Ectodermal cell (in vitro differentiated cells): ENCODE measurements around the gene OGDHL.

Experiments
- H3K27ac ChIP-seq: 2 replicates; pipeline ENCODE4 v1.7.0; 2013; ENCODE audit warnings: mild to moderate bottlenecking, low read depth, low read length; ENCODE audit not compliant: insufficient read depth, poor library complexity, severe bottlenecking
- H3K27me3 ChIP-seq: 2 replicates; pipeline ENCODE4 v1.7.0; 2013; ENCODE audit warnings: mild to moderate bottlenecking, low read length; ENCODE audit not compliant: insufficient read depth, control insufficient read depth, poor library complexity, severe bottlenecking
- H3K36me3 ChIP-seq: one replicate; pipeline ENCODE4 v1.7.0; 2013; ENCODE audit warnings: low read length; ENCODE audit not compliant: control insufficient read depth, insufficient read depth
- H3K4me1 ChIP-seq: one replicate; pipeline ENCODE4 v1.7.0; 2013; ENCODE audit warnings: low read length; ENCODE audit not compliant: control insufficient read depth, insufficient read depth
- H3K4me3 ChIP-seq: 2 replicates; pipeline ENCODE4 v1.7.0; 2013; ENCODE audit warnings: low read depth, low read length, control low read depth; ENCODE audit not compliant: insufficient read depth
- H3K9me3 ChIP-seq: 2 replicates; pipeline ENCODE4 v1.7.0; 2013; ENCODE audit warnings: mild to moderate bottlenecking, low read length, moderate library complexity; ENCODE audit not compliant: control insufficient read depth
- WGBS, 2 experiments: methylation state at CpG; one replicate each; pipeline ENCODE4 v1.1.7; 2013; ENCODE audit warnings: missing lambda C conversion rate in 2 of 2; 5-methylcytosine and 5-hydroxymethylcytosine counted together

The OGDHL gene

DNA sequence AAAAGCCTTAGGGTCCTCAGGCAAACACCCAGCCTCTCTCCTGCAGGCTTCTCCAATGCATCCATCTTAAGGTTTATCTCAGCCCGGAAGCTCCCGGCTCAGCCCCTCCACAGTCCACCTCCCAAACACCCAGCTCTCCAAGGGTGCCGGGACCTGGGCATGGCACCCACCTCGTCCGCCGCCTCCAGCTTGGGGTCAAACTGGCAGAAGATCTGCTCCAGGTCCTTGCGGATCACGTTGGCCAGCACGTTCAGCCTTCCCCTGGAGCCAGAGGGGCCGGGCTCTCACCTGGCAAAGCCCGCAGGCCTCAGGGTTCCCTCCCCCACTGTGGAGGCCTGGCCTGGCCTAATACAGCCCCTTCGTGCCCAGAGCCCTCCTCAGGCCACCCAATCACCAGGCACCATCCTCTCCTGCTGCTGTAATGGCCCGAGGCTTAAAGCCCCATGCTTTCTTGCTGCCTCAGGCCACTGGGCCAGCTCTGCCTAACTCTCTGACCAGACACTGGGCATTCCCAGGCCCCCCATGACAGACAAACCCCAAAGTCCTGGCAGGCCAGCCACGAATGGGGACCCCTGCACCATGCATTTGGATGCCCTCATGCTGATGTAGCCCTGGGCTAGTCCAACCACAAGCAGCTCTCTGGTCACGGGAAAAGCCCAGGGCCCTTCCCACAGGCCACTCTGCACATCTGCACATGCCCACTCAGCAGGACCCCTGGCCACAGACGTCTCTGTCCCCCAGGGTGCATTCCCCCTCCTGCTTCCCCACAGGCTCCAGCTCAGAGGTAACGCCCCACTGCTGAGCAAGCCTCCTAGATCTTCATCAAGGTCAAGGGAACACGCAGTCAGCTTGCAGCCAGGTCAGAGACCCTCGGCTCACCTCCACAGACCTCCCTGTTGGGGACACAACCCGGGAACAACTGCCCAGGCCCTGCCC is 12.3 kb downstream of the OGDHL start:
- H3K27ac ChIP-seq = no peak overlapping the region
- WGBS, 2 experiments = 88 to 93% methylated on average over 20 of the region's 20 CpGs
- no peaks in the 10 kb centered on the region for H3K4me1 ChIP-seq
- H3K9me3 ChIP-seq = no peaks in the 10 kb centered on the region
- no peak overlapping the region for H3K4me3 ChIP-seq
- H3K36me3 ChIP-seq = no peaks in the 10 kb centered on the region
- H3K27me3 ChIP-seq = no peaks in the 10 kb centered on the region

- Histone ChIP-seq H3K36me3 (no peaks in the 10 kb centered on the region), H3K9me3 (no peaks in the 10 kb centered on the region), H3K27me3 (no peaks in the 10 kb centered on the region), H3K27ac (no peak overlapping the region), H3K4me3 (no peak overlapping the region), H3K4me1 (no peaks in the 10 kb centered on the region)
- WGBS, 2 experiments = 96 to 100% methylated on average over 2 of the region's 2 CpGs
Measured at GRCh38 chr10:49749144-49749543, 13.0 kb downstream of the OGDHL start.

- 88 to 92% methylated on average over 10 of the region's 10 CpGs for WGBS, 2 experiments
- H3K4me3 ChIP-seq = no peak overlapping the region
- H3K27me3 ChIP-seq = no peaks in the 10 kb centered on the region
Measured at GRCh38 chr10:49748006-49748405, 14.1 kb downstream of the OGDHL start.

DNA sequence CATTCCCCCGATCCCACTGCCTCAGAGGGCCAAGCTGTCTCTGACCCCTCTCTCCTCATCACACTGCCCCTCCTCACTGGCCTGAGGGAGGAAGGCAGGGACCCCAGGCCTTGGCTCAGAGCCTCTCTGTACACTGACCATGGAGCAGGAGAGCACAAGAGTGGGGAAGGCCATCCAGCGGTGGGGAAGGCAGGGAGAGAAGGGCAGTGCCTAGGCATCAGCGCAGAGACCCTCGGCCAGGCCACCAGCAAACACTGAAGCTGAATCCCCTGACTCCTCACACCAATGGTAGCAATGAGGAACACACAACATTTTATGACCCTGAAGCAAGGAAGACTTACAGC is 14.8 kb downstream of the OGDHL start:
- Histone ChIP-seq H3K4me1 (no peaks in the 10 kb centered on the region), H3K27ac (no peak overlapping the region), H3K36me3 (no peaks in the 10 kb centered on the region), H3K4me3 (no peak overlapping the region), H3K27me3 (no peaks in the 10 kb centered on the region), H3K9me3 (no peaks in the 10 kb centered on the region)
- WGBS, 2 experiments = 90 to 94% methylated on average over 4 of the region's 4 CpGs

More at GRCh38 chr10:49748006-49748405, 14.1 kb downstream of the OGDHL start:
- H3K27ac ChIP-seq = no peak overlapping the region
- H3K36me3 ChIP-seq = no peaks in the 10 kb centered on the region
- no peaks in the 10 kb centered on the region for H3K4me1 ChIP-seq
- no peaks in the 10 kb centered on the region for H3K9me3 ChIP-seq

GRCh38 chr10:49746626-49747302 is 15.4 kb downstream of the OGDHL start:
- Histone ChIP-seq H3K9me3 (no peaks in the 10 kb centered on the region), H3K4me1 (no peaks in the 10 kb centered on the region), H3K27ac (no peak overlapping the region), H3K36me3 (no peaks in the 10 kb centered on the region), H3K27me3 (no peaks in the 10 kb centered on the region), H3K4me3 (no peak overlapping the region)
- 95 to 96% methylated on average over 20 of the region's 20 CpGs for WGBS, 2 experiments

DNA sequence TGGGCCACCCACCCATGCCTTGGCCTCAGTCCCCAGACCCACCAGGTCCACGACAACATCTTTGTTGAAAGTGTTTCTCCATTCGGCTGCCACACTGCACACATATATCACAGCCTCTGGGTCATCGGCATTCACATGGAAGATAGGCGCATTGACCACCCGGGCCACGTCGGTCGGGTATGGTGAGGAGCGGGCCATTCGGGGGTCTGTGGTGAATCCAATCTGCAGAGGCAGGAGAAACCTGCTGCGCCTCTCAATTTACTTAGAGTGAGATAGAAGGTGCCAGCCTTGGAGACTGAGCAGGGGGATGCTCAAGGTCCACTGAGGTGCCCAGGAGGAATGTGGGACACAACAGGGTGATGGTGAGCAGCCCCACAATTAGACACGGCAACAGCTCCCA is 16.4 kb downstream of the OGDHL start:
- Histone ChIP-seq H3K4me1 (no peaks in the 10 kb centered on the region), H3K4me3 (no peak overlapping the region), H3K36me3 (no peaks in the 10 kb centered on the region), H3K27ac (no peak overlapping the region), H3K9me3 (no peaks in the 10 kb centered on the region), H3K27me3 (no peaks in the 10 kb centered on the region)
- 94 to 96% methylated on average over 12 of the region's 12 CpGs for WGBS, 2 experiments

DNA sequence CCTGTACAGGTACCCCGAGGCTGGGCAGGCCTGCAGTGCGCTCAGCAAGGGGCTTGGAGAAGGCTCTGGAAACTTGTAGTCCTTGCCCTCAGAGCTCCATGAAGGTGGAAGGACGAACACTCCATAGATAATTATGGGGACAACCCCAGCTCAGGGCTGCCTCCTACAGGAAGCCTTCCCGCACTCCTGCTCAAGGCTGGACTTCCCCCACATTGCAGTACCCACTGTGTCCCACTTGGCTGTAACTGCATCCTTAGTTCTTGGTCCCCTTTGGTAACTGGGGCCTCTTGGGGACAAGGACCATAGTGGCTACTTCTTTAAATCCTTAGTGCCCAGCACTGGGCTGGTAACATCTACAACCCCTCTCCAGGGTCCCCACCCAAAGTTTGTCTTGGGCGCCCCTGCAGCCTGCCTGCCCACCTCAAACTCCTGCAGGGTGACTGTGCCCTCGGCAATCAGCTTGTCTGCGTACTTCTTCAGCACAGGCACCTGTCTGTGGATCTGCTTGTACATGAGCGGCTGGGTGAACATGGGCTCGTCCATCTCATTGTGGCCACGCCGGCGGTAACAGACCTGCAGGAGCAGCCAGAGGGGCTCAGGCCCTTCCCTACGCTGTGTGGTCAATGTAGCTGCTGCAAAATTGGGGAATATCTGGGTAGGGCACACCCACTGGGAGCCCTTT is 17.1 kb downstream of the OGDHL start:
- Histone ChIP-seq H3K4me3 (no peak overlapping the region), H3K27me3 (no peaks in the 10 kb centered on the region), H3K9me3 (no peaks in the 10 kb centered on the region), H3K36me3 (no peaks in the 10 kb centered on the region), H3K4me1 (no peaks in the 10 kb centered on the region), H3K27ac (no peak overlapping the region)
- 91 to 93% methylated on average over 13 of the region's 13 CpGs for WGBS, 2 experiments

GRCh38 chr10:49744091-49744685 is 17.9 kb downstream of the OGDHL start:
- Histone ChIP-seq H3K9me3 (no peaks in the 10 kb centered on the region), H3K27ac (no peak overlapping the region), H3K27me3 (no peaks in the 10 kb centered on the region), H3K36me3 (no peaks in the 10 kb centered on the region), H3K4me1 (no peaks in the 10 kb centered on the region), H3K4me3 (no peak overlapping the region)
- WGBS, 2 experiments = 92 to 94% methylated on average over 6 of the region's 6 CpGs

DNA sequence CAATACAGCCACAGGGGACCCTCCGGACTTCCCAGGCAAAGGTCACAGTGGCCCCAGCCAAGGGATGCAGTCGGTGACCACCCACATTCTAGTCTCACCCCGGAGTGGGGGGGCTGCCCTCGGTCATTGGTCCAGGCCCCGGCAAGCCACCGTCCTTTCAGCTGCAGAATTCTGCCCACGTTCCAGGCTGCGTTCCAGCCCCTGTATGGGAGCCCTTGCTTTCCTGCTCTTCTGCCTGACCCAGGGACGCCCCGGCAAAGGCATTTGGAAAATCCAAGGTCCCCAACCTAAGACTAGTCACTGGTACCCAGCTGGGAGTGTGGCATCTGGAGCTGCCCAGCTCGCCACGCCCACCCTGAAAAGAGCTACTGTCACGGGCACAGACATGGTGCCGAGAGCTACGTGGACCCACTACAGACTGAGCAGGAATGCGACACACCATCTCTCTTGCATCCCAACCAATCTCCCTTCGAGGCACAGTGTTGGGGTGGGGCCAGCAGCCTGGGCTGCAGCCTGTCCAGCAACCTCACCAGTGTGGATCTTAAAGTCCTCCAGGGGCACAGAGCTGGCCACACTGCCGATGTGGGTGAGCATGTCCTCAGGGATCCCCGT is 18.6 kb downstream of the OGDHL start:
- H3K36me3 ChIP-seq = no peaks in the 10 kb centered on the region
- H3K4me3 ChIP-seq = no peak overlapping the region
- no peaks in the 10 kb centered on the region for H3K27me3 ChIP-seq
- H3K9me3 ChIP-seq = no peaks in the 10 kb centered on the region
- no peaks in the 10 kb centered on the region for H3K4me1 ChIP-seq
- H3K27ac ChIP-seq = no peak overlapping the region
- 94 to 95% methylated on average over 19 of the region's 19 CpGs for WGBS, 2 experiments
